CD4-positive, alpha-beta T cell treated with Interleukin-17A for 4 hours (primary cell): ENCODE measurements around the gene SPNS1.
A peak's percentile ranks its signal among the peaks of the same experiment; 100 is the strongest.
"Not testable (repeated sequence)": the region's sequence is repeated elsewhere in the genome, so short reads cannot be mapped to it uniquely, and the experiment has no call there.

ENCODE experiments used
- DNase-seq: peaks from one replicate; pipeline ENCODE4 v3.0.0-alpha.2; 2020; ENCODE audit warnings: mixed read lengths

Gene SPNS1

DNA sequence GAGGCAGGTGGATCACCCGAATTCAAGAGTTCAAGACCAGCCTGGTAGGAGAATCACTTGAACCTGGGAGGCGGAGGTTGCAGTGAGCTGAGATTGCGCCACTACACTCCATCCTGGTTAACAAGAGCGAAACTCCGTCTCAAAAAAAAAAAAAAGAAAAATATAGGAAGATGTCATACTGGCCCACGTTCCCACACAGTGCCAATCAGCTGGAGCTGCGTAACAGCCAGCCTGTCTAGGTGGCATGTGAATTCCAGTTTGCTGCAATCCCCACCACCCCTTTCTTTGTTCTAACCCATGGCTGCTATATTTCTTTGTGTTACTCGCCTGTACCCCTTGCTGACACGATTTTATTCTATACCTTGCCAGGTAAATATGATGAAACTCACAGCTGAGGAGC lies 16.4 kb upstream of the SPNS1 start:
- no peak for DNase-seq

DNA sequence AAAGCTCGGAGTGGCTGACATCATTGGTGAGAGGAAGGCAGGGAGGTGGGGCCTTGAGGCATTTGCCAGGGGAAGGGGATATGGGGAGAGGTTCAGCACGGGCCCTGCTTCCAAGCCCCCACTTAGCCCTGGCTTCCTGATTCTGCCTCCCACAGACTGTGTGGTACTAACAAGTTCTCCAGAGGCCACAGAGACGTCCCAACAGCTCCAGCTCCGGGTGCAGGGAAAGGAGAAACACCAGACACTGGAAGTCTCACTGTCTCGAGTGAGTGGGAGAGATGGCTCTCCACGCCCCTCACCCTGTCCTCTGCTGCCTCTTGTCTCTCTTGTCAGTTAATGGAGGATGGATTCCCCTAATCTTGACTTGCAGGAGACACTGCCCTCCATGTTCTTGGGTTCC lies 15.7 kb upstream of the SPNS1 start:
- DNase-seq = no peak

DNA sequence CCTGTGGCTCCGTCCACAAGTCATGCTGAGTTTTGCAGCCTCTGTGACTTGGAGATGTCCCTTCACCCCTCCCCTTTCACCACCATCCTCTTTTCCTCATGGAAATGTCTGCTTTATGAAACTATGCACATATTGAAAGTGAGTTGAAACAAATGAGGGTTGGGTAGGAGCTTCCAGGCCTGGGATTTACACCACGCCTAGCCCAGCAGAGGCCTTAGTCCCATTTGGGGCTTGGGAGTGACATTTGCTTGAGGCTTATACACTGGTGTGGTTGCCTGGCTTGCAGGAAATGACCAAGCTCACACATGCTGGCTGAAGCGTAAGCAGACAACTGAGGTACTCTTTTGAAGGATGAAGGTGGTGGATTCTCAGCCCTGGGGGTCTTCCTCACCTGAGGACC lies 10.5 kb upstream of the SPNS1 start:
- no peak for DNase-seq

DNA sequence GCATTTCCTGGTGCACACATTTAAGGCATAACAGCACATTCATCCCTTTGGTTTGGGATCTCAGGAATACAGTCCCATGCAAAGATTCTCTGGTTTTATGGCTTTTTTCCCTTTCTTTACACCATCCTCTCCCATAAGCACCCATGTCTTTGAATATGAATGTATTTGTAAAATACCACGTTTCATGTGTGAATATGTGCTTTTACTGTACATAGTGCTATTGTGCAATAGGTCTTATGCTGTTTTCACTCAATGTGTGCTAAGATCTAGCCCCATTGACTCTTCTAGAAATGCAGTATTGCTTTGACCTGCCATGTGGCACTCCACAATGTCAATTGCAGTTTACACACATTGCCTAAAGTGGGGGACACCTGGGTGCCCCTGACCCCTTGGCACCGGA lies 10.1 kb upstream of the SPNS1 start:
- DNase-seq = no peak

DNA sequence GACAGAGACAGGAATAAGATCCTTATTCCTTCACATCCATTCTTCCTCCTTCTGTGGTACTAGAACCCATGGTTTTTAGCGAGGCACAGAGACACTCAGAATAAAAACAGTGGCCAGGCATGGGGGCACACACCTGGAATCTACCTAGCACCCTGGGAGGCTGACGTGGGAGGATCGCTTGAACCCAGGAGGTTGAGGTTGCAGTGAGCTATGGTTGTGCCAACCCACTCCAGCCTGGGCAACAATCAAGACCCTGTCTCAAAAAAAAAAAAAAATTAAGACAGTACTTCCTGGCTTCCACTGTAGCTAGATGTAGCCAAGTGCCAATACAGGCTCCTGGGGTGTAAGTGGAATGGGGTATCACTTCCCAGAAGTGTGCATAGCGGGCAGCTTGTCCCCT lies 7.4 kb upstream of the SPNS1 start:
- DNase-seq = no peak

DNA sequence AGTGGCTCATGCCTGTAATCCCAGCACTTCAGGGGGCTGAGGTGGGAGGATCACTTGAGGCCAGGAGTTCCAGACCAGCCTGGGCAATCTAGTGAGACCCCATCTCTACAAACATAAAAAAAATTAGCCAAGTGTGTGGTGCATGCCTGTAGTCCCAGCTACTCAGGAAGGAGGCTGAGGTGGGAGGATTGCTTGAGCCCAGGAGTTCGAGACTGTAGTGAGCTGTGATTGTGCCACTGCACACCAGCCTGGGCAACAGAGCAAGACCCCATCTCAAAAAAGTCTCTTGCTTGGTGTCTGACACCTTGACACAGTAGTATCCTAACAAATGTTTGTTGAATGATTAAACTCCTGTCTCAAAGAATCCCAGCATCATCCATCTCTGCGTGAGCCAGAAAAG lies 4.9 kb upstream of the SPNS1 start:
- not testable (repeated sequence) for DNase-seq

DNA sequence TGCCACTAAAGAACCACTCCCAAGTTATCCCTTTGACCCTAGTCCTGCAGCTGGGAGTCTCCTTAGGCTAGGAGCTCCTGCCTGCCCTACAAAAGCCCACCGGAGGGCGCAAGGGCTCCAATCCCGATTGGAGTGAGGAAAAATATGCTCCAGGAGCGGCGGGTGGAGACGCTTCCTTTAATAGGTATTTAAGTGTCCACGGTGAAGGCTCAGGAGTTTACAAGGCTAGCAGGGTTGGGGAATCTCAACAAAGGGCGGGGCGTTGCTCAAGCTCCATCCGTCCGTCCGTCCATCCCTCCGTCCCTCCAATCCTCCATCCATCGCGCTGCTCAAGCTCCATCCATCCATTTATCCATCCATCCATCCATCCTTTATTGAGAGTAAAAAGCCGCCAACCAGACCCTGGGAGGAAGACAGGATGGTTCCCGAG lies 556 bp upstream of the SPNS1 start:
- DNase-seq = peak; percentile 57

DNA sequence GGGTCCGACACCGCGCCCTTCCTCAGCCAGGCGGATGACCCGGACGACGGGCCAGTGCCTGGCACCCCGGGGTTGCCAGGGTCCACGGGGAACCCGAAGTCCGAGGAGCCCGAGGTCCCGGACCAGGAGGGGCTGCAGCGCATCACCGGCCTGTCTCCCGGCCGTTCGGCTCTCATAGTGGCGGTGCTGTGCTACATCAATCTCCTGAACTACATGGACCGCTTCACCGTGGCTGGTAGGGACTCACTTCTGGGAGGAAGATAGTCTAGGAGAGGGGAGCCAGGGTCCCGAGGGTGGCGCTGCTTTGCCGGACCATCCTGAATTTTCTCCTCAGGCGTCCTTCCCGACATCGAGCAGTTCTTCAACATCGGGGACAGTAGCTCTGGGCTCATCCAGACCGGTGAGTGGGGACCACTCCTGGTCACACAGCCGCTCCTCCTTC lies 601 bp downstream of the SPNS1 start:
- DNase-seq = no peak

DNA sequence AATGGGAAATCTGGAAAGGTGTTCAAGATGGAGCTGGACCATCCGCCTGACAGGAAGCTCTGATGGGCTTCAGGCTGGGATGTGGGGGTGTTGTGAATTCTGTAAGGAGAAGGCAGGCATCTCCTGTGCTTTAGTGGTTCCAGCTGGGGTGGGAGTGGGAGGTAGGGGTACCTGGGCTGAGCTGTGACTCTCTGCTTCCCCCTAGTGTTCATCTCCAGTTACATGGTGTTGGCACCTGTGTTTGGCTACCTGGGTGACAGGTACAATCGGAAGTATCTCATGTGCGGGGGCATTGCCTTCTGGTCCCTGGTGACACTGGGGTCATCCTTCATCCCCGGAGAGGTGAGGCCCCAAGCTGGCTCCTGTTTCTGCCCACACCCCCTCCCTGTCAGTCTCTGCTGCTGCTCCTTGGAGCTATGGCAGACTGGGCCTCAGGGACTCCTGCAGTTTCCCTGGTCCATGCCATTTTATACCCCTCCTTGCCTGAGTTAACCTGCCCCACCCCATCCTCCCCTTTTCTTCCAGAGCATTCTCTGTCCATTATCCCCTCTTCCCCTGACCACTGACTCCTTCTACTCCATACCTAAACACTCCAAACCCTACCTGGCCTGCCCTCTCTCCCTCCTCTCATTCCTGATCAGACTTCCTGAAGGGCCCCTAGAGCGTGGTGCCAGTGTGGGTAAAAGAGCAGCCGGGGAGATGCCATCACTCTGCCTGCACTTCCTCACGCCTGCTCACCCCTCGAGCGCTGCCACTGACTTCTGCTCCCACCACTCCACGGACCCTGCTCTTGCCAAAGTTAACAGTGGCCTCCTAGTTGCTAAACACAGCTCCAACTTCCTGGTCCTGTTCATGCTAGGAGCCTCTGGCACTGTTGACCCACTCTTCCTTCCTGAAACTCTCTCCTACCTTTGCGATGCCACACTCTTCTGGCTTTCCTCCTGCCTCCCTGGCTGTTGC lies 3.4 kb downstream of the SPNS1 start:
- DNase-seq = peak; percentile 61

DNA sequence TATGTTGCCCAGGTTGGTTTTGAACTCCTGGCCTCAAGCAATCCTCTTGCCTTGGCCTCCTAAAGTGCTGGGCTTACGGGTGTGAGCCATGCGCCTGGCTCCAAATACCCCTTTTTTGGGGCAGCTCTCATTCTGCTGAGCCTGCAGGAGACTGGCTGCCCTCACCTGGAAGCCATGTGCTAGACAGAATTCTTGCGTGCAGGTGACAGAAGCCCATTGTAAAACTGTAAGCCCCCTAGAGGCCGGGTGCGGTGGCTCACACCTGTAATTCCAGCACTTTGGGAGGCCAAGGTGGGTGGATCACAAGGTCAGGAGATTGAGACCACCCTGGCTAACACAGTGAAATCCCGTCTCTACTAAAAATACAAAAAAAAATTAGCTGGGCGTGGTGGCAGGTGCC lies 5.8 kb downstream of the SPNS1 start:
- peak; percentile 46 for DNase-seq

DNA sequence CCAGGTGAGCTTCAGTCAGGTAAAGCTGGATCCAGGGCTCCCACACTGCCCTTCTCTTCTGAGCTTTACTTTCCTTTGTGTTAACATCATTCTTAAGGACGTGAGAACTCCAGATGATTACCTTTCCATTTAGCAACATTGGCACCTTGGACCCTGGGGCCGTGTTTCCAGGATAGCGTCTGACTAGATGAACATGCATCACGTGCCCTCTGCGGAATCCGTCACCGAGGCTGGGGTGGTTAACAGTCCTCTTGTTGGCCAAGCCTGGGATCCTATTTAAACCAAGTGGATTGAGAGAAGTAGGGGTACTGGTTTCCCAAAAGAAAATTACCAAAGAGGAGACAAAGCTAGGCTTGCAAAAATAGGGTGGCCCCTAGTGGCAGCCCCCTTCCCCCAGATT lies 6.4 kb downstream of the SPNS1 start:
- DNase-seq = no peak

DNA sequence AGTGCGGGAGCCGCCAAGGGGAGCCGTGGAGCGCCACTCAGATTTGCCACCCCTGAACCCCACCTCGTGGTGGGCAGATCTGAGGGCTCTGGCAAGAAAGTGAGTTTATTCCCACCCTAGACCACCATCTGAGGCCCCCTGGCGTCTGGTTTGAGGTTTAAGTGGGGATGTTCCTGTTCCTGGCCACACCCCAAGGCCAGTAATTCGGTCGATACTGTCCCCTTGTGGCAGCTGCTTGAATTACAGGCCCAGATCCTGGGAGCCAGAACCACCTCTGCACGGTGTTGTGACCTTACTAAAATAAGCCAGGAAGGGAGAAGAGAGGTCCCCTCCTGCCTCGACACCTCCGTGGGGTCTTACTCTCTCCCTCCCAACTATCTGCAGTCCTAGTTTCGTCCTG lies 6.9 kb downstream of the SPNS1 start:
- DNase-seq = peak; percentile 52

DNA sequence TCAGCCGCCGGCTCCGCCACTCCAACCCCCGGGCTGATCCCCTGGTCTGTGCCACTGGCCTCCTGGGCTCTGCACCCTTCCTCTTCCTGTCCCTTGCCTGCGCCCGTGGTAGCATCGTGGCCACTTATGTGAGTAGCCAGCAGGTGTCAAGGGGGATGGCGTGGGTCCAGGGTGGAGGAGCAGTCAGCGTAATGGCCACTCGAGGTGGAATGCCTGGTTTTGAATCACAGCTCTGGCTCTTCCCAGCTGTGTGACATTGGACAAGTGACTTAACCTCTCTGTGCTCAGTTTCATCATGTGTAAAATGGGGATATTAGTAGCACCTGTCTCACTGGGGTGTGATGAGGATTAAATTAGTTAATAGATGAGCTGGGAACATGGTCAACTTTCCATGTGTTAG lies 7.8 kb downstream of the SPNS1 start:
- no peak for DNase-seq

DNA sequence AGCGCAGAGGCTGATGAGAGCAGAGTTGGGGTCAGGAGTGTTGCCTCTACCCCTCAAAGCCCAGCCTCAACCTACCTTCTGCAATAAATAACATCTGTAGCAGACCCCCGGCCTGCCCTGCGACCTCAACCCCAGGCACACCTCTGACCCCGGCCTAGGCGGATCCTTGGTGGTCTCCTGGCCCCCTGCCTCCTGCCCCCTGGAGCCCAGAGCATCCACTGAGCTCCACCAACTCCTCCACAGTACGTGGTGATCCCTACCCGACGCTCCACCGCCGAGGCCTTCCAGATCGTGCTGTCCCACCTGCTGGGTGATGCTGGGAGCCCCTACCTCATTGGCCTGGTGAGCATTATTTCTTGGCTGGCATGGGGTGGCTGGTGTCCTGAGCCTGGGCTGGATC lies 8.4 kb downstream of the SPNS1 start:
- no peak for DNase-seq

DNA sequence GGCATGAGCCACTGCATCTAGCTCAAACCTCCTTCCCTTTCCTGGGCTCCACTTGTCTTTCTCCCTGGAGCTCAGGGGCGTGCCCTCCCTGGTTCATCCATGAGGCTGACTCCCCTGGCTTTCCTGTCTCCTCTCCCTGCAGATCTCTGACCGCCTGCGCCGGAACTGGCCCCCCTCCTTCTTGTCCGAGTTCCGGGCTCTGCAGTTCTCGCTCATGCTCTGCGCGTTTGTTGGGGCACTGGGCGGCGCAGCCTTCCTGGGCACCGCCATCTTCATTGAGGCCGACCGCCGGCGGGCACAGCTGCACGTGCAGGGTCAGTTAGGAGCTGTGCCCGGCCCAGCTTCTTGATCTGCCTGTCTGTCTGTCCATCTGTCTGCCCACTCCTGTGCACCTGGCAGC lies 9.1 kb downstream of the SPNS1 start:
- peak; percentile 11 for DNase-seq

DNA sequence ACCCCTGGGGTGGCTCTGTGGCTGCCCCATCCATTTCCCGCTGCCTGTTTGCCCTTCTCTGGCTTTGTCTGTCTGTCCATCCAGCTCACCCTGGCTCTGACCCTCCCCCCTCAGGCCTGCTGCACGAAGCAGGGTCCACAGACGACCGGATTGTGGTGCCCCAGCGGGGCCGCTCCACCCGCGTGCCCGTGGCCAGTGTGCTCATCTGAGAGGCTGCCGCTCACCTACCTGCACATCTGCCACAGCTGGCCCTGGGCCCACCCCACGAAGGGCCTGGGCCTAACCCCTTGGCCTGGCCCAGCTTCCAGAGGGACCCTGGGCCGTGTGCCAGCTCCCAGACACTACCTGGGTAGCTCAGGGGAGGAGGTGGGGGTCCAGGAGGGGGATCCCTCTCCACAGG lies 9.5 kb downstream of the SPNS1 start:
- no peak for DNase-seq

DNA sequence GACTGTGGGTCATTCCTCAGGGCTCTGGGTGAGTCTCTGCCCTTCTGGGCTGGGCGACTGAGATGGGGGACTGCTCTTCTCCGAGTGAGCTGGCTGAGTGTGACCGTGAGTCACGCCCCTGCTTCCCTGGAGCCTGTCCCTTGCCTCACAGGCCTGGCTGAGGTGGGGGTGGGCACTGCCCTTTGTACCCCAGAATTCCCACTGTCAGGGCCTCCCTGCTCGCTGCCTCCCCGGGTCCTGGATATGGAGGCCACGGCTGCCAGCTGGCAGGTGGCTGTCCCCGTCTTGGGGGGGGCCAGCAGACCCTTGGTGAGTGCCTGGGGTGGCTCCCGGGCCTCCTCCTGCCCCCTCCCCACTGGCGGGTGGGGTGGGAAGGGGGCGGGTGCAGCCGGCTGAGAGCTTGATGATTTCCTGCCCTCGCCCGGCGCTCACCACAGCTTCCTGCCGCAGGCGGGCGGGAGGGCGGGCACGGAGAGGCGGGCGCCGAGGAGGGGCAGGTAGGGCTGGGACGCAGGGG lies 10.1 kb downstream of the SPNS1 start, which contains the start of gene LAT:
TSS of gene LAT (plus strand) at position 434 of the 517 bp plus-strand sequence. CDS start 366 bp downstream, outside the sequence.
- DNase-seq = peak; percentile 93

DNA sequence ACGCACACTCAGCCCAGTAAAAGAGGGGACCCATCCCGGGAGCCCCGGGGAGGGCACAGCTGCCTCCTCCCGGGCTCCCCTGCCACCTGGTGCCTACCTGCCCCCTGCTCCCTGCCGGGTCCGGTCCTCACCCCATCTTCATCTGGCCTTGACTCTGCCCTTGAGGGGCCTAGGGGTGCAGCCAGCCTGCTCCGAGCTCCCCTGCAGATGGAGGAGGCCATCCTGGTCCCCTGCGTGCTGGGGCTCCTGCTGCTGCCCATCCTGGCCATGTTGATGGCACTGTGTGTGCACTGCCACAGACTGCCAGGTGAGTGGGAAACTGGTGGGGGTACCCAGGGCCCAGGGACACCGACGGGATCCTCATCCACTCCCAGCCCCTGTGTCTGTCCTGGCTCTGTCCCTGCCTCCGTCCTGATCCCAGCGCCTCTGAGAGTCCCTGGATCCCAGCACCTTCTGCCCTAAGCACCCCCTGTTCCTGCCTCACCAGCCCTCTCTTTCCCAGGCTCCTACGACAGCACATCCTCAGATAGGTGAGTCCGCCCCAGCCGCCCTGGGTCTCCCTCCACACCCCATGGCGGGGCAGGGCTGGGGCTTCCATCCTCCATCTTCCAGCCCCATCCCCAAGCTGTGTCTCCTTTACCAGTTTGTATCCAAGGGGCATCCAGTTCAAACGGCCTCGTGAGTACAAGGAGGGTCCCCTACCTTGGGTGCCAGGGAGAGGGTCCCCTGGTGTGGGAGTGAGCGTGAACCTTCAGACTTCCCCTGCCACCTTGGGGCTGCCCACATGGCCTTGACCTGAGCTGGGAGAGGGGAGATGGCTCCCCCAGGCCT lies 10.8 kb downstream of the SPNS1 start:
- peak; percentile 60 for DNase-seq

DNA sequence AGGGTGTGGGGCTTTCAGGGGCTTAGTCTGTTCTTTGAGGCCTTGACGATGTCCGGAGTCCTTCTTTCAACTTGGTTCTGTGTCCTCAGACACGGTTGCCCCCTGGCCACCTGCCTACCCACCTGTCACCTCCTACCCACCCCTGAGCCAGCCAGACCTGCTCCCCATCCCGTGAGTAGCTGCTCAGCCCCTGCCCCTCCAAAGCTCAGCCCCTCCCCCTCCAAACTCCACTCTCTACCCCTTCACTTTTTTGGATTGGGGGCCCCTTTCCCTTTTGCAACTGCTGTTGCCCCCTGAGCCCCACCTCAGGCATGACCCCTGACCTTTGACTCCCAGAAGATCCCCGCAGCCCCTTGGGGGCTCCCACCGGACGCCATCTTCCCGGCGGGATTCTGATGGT lies 11.5 kb downstream of the SPNS1 start:
- DNase-seq = peak; percentile 61

DNA sequence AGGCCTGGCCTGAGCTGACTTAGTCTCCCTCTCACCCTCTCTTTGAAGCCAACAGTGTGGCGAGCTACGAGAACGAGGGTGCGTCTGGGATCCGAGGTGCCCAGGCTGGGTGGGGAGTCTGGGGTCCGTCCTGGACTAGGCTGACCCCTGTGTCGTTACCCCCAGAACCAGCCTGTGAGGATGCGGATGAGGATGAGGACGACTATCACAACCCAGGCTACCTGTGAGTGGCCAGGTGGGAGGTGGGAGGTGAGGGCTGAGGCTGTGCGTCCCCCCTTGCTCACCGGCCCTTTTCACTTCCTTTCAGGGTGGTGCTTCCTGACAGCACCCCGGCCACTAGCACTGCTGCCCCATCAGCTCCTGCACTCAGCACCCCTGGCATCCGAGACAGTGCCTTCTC lies 11.9 kb downstream of the SPNS1 start:
- peak; percentile 56 for DNase-seq

DNA sequence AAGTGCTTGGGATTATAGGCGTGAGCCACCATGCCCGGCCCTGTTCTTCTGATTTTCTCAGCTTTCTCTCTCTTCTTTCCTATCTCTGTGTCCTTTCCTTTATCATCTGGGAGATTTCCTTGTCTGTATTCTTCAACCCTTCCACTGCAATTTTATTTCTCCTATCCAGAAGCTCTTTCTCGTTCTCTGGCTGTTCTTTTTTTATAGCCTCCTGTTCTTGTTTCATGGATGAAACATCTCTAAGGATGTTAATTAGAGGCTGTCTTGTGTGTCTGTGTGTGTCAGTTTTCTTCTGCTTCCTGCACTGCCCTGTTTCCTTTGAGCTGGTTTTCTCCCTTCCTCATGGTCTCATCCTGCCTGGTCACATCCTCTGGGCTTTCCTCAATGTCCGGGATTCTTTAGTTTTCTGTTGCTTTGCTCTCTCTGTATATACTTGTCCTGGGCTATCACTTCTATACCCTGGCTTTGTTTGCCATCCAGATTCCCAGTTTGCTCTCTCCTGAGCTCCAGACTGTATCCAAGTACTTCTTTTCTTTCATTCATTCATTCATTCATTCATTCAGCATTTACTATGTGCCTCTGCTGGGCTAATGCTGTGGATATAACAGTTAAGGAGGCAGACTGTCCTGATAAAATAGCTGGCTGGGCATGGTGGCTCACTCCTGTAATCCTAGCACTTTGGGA lies 12.7 kb downstream of the SPNS1 start:
- DNase-seq = no peak

DNA sequence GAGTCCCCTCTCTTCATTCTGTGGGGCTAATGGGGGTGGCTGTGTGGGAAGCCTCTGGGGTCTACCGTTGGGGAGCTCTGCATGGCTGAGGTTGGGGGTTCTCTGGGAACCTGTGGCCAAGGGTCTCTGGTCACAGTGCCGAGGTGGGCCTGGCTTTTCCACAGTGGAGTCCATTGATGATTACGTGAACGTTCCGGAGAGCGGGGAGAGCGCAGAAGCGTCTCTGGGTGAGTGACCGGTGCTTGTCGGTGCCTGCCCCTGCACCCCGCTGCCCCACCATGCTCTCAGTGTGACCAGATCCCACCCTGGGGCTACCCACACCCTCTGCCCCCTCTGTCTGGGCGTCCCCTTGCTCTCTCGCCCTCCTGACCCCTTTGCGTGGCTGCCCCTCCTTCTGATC lies 14.8 kb downstream of the SPNS1 start:
- DNase-seq = no peak
